OCI-LY7 (cell line): ENCODE results near the gene FBN3.

Experiments
- EZH2phosphoT487 ChIP-seq: fragments of 200-600 bp; sonication (generic); IDR thresholded peaks from 2 replicates; pipeline ENCODE4 v1.6.1; 2018; ENCODE audit warnings: low read depth, borderline replicate concordance, mild to moderate bottlenecking, mixed run types, antibody characterized with exemption, low read length, moderate library complexity, mixed read lengths
- TF ChIP-seq, protein P1 (sequence below): fragments of 200-600 bp; sonication (generic); conservative IDR thresholded peaks from 2 replicates; pipeline ENCODE4 v1.5.1; 2014; ENCODE audit warnings: mild to moderate bottlenecking, antibody characterized with exemption, low read length, moderate library complexity, mixed read lengths

DNA sequence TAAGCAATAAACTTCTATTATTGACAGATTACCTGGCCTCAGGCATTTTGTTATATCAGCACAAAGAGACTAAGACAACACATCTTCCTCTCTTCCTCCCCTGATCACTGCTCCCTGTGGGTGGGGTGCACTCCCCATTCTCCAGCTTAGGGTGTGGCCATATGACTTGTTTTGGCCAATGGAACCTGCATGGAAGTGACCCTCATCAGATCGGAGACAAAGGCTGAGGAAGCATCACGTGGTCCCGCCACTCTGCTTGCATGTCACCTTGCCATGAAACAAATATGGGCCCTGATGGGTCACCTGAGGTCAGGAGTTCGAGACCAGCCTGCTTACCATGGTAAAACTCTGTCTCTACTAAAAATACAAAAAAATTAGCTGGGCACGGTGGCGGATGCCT, 110.6 kb downstream of the FBN3 start:
- TF ChIP-seq, protein P1, sequence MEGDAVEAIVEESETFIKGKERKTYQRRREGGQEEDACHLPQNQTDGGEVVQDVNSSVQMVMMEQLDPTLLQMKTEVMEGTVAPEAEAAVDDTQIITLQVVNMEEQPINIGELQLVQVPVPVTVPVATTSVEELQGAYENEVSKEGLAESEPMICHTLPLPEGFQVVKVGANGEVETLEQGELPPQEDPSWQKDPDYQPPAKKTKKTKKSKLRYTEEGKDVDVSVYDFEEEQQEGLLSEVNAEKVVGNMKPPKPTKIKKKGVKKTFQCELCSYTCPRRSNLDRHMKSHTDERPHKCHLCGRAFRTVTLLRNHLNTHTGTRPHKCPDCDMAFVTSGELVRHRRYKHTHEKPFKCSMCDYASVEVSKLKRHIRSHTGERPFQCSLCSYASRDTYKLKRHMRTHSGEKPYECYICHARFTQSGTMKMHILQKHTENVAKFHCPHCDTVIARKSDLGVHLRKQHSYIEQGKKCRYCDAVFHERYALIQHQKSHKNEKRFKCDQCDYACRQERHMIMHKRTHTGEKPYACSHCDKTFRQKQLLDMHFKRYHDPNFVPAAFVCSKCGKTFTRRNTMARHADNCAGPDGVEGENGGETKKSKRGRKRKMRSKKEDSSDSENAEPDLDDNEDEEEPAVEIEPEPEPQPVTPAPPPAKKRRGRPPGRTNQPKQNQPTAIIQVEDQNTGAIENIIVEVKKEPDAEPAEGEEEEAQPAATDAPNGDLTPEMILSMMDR: no peak
- TF ChIP-seq EZH2phosphoT487: no peak
